Smooth muscle cell (in vitro differentiated cells): ENCODE measurements around the gene ITFG2. TPM values are rescaled to one million over a fixed set of nuclear protein-coding genes. Genes with fewer than 3 reads are reported as not detected.
A peak's percentile ranks its signal among the peaks of the same experiment; 100 is the strongest.

Experiments
- DNase-seq: peaks from one replicate; lab custom pipeline; 2025; ENCODE audit not compliant: unreplicated experiment; lab: John Stamatoyannopoulos, UW
- H2AFZ ChIP-seq: fragments of 200-600 bp; sonication (generic); 2 replicates; pipeline ENCODE4 v1.6.0; 2016; ENCODE audit warnings: antibody characterized with exemption, low read depth, mild to moderate bottlenecking
- H3F3A ChIP-seq: fragments of 200-600 bp; sonication (generic); 2 replicates; pipeline ENCODE4 v1.6.0; 2017; ENCODE audit warnings: antibody characterized with exemption, low read depth
- H3K27ac ChIP-seq: fragments of 200-600 bp; sonication (generic); 2 replicates; pipeline ENCODE4 v1.5.1; 2016; ENCODE audit warnings: low read depth, mild to moderate bottlenecking
- H3K27me3 ChIP-seq: fragments of 200-600 bp; sonication (generic); 2 replicates; pipeline ENCODE4 v1.6.1; 2016; ENCODE audit warnings: low read depth, mild to moderate bottlenecking
- H3K36me3 ChIP-seq: fragments of 200-600 bp; sonication (generic); 2 replicates; pipeline ENCODE4 v1.5.1; 2016; ENCODE audit warnings: low read depth
- H3K4me1 ChIP-seq: fragments of 200-600 bp; sonication (generic); 2 replicates; pipeline ENCODE4 v1.5.1; 2016; ENCODE audit warnings: low read depth
- H3K4me2 ChIP-seq: fragments of 200-600 bp; sonication (generic); 2 replicates; pipeline ENCODE4 v1.6.0; 2016; ENCODE audit warnings: mild to moderate bottlenecking
- H3K4me3 ChIP-seq: fragments of 200-600 bp; sonication (generic); 2 replicates; pipeline ENCODE4 v1.5.1; 2016; ENCODE audit warnings: mild to moderate bottlenecking
- H3K79me2 ChIP-seq: fragments of 200-600 bp; sonication (generic); 2 replicates; pipeline ENCODE4 v1.6.0; 2016; ENCODE audit warnings: low read depth, mild to moderate bottlenecking
- H3K9ac ChIP-seq: fragments of 200-600 bp; sonication (generic); 2 replicates; pipeline ENCODE4 v1.6.0; 2016; ENCODE audit warnings: low read depth
- H3K9me3 ChIP-seq: fragments of 200-600 bp; sonication (generic); replicated peaks from 2 replicates; pipeline ENCODE4 v1.5.1; 2016; ENCODE audit warnings: low read depth
- H4K20me1 ChIP-seq: fragments of 200-600 bp; sonication (generic); 2 replicates; pipeline ENCODE4 v1.6.0; 2016; ENCODE audit warnings: low read depth
- CTCF ChIP-seq: fragments of 200-600 bp; sonication (generic); IDR thresholded peaks from 2 replicates; pipeline ENCODE4 v1.5.1; 2017; ENCODE audit warnings: borderline replicate concordance, mild to moderate bottlenecking, antibody characterized with exemption; ENCODE audit not compliant: insufficient read depth, poor library complexity, severe bottlenecking
- WGBS: methylation state at CpG from one replicate; pipeline ENCODE4 v1.1.7; 2016; ENCODE audit warnings: low lambda C conversion rate; 5-methylcytosine and 5-hydroxymethylcytosine counted together
- polyA plus RNA-seq: library from polyadenylated mRNA; unstranded; fragments of >200 nt; fragmentation: Nextera tagmentation; extraction: Ambion mirVana; gene quantifications from 2 replicates; pipeline ENCODE4 v1.2.1, GENCODE V29; 2016
- total RNA-seq: library from RNA; depleted of rRNA; stranded (reverse); fragments of >200 nt; gene quantifications from 2 replicates; pipeline ENCODE4 v1.2.3, GENCODE V29; 2014

Gene ITFG2
- total and polyA plus RNA-seq, 2 experiments from 2014 or later = 14.3 to 21.5 TPM

- H3K27ac ChIP-seq = no peak within 1 kb of the TSS
- H3K9ac ChIP-seq = no peak within 1 kb of the TSS
- H3K27me3 ChIP-seq = no peaks in the 10 kb centered on the region
- H3K79me2 ChIP-seq = no peaks in the 10 kb centered on the region
- H3K4me2 ChIP-seq = peak within 1 kb of the TSS; percentile 51
- H3K9me3 ChIP-seq = no peaks in the 10 kb centered on the region
- H2AFZ ChIP-seq = no peak within 1 kb of the TSS
- peaks cover 11% of the 10 kb centered on the region for H3K4me1 ChIP-seq
- TF ChIP-seq CTCF = no peak
- no peaks in the 10 kb centered on the region for H3K36me3 ChIP-seq
- no peaks in the 10 kb centered on the region for H4K20me1 ChIP-seq
- H3K4me3 ChIP-seq = no peak within 1 kb of the TSS
- peak; percentile 21 for DNase-seq
- WGBS = 59% methylated on average over 27 of the region's 32 CpGs
- H3F3A ChIP-seq = no peaks in the 10 kb centered on the region
Measured at GRCh38 chr12:2834581-2835491, 22.4 kb downstream of the ITFG2 start, which contains the start of gene NRIP2. Gene NRIP2 (minus strand): TSS chr12:2835035. CDS start chr12:2834983, 52 bp downstream.

- H3K4me3 ChIP-seq = no peak overlapping the region
- no peaks in the 10 kb centered on the region for H3K27me3 ChIP-seq
- no peaks in the 10 kb centered on the region for H4K20me1 ChIP-seq
- H3K9me3 ChIP-seq = no peaks in the 10 kb centered on the region
- WGBS = 86% methylated on average over 4 of the region's 4 CpGs
- no peak overlapping the region for H3K4me2 ChIP-seq
- H3K9ac ChIP-seq = no peak overlapping the region
- H3F3A ChIP-seq = no peaks in the 10 kb centered on the region
- H3K4me1 ChIP-seq = peaks cover 11% of the 10 kb centered on the region
- no peak for TF ChIP-seq CTCF
- no peaks in the 10 kb centered on the region for H3K79me2 ChIP-seq
- no peak overlapping the region for H2AFZ ChIP-seq
- DNase-seq = no peak
- no peaks in the 10 kb centered on the region for H3K36me3 ChIP-seq
- H3K27ac ChIP-seq = no peak overlapping the region
Measured at GRCh38 chr12:2835691-2836403, 23.4 kb downstream of the ITFG2 start.

GRCh38 chr12:2836574-2836973, 24.1 kb downstream of the ITFG2 start:
- no peaks in the 10 kb centered on the region for H3K36me3 ChIP-seq
- DNase-seq = no peak
- H3K9ac ChIP-seq = no peak overlapping the region
- no peaks in the 10 kb centered on the region for H3K27me3 ChIP-seq
- no peak overlapping the region for H3K27ac ChIP-seq
- H3K4me1 ChIP-seq = peaks cover 11% of the 10 kb centered on the region
- no peak overlapping the region for H3K4me2 ChIP-seq
- no peaks in the 10 kb centered on the region for H4K20me1 ChIP-seq
- no peaks in the 10 kb centered on the region for H3F3A ChIP-seq
- WGBS = 83% methylated on average over 8 of the region's 8 CpGs
- H3K79me2 ChIP-seq = no peaks in the 10 kb centered on the region
- no peaks in the 10 kb centered on the region for H3K9me3 ChIP-seq
- no peak overlapping the region for H2AFZ ChIP-seq
- H3K4me3 ChIP-seq = no peak overlapping the region
- TF ChIP-seq CTCF = no peak
